Esophagus muscularis mucosa (tissue), 3 donors: ENCODE data around the gene TMEM234.

ENCODE experiments used
- CTCF ChIP-seq, 3 experiments: fragments of 200-600 bp in 2 of 3; fragments of 450-650 bp in 1 of 3; sonication (generic) in 2 of 3; IDR thresholded peaks; one replicate each; pipeline ENCODE4 v1.5.1; 2017 to 2019; ENCODE audit warnings: antibody characterized with exemption in 3 of 3, mild to moderate bottlenecking in 2 of 3, moderate library complexity in 1 of 3
- POLR2A ChIP-seq: fragments of 450-650 bp; IDR thresholded peaks from one replicate; pipeline ENCODE4 v1.6.1; 2017; ENCODE audit warnings: antibody characterized with exemption, moderate library complexity, mild to moderate bottlenecking, low read depth
- POLR2AphosphoS5 ChIP-seq, 2 donors: sonication (generic); formaldehyde crosslinking; IDR thresholded peaks; one replicate each; pipeline ENCODE4 v1.6.1; 2017; ENCODE audit warnings: antibody characterized with exemption in 2 of 2

GRCh38 chr1:32239337-32239736 lies 17.2 kb upstream of the TMEM234 start:
- no peak for TF ChIP-seq POLR2AphosphoS5 (IDR thresholded peaks at IDR 0.05)
- no peak for TF ChIP-seq CTCF (IDR thresholded peaks at IDR 0.05)
- TF ChIP-seq POLR2A, result no peak
